ENCODE measurements around the gene ZNF440.
"Not testable (repeated sequence)": the region's sequence is repeated elsewhere in the genome, so short reads cannot be mapped to it uniquely, and the experiment has no call there.

Gene ZNF440

GRCh38 chr19:11828957-11829876 lies 15.1 kb downstream of the ZNF440 start:
- DNase-seq (ENCODE audit: low read depth): not testable (repeated sequence)

GRCh38 chr19:11832253-11832912 lies 18.3 kb downstream of the ZNF440 start:
- DNase-seq (ENCODE audit: low read depth): no peak

GRCh38 chr19:11833541-11833940 lies 19.5 kb downstream of the ZNF440 start:
- DNase-seq (ENCODE audit: low read depth): no peak

GRCh38 chr19:11835626-11836066 lies 21.6 kb downstream of the ZNF440 start:
- not testable (repeated sequence) for DNase-seq (ENCODE audit: low read depth)

- DNase-seq (ENCODE audit: low read depth): no peak
These were observed 29.6 kb downstream of the ZNF440 start for GRCh38 chr19:11843722-11844121.

- not testable (repeated sequence) for DNase-seq (ENCODE audit: low read depth)
These were observed 33.5 kb downstream of the ZNF440 start for GRCh38 chr19:11847615-11848014.

- no peak for DNase-seq (ENCODE audit: low read depth)
These were observed 34.1 kb downstream of the ZNF440 start for GRCh38 chr19:11848200-11848593.

GRCh38 chr19:11848594-11849469 lies 34.8 kb downstream of the ZNF440 start, which contains the start of gene ZNF439:
Gene ZNF439, plus strand, starts transcription at chr19:11848726. Its CDS starts 142 bp downstream, at chr19:11848868.
- DNase-seq (ENCODE audit: low read depth): peak; percentile 62

GRCh38 chr19:11850289-11850688 lies 36.2 kb downstream of the ZNF440 start:
- DNase-seq (ENCODE audit: low read depth): not testable (repeated sequence)

- DNase-seq (ENCODE audit: low read depth): no peak
These were observed 39.3 kb downstream of the ZNF440 start for GRCh38 chr19:11853358-11853757.

GRCh38 chr19:11856596-11857250 lies 42.6 kb downstream of the ZNF440 start:
- no peak for DNase-seq (ENCODE audit: low read depth)

GRCh38 chr19:11860721-11861120 lies 46.6 kb downstream of the ZNF440 start:
- no peak for DNase-seq (ENCODE audit: low read depth)

- DNase-seq (ENCODE audit: low read depth): no peak
These were observed 47.2 kb downstream of the ZNF440 start for GRCh38 chr19:11861301-11861700.

- DNase-seq (ENCODE audit: low read depth): not testable (repeated sequence)
These were observed 53.7 kb downstream of the ZNF440 start for GRCh38 chr19:11867766-11868165.

- no peak for DNase-seq (ENCODE audit: low read depth)
These were observed 54.1 kb downstream of the ZNF440 start for GRCh38 chr19:11868188-11868587.

- DNase-seq (ENCODE audit: low read depth): no peak
These were observed 58.6 kb downstream of the ZNF440 start for GRCh38 chr19:11872624-11873023.

GRCh38 chr19:11873762-11874161 lies 59.7 kb downstream of the ZNF440 start:
- no peak for DNase-seq (ENCODE audit: low read depth)

- DNase-seq (ENCODE audit: low read depth): not testable (repeated sequence)
These were observed 65.7 kb downstream of the ZNF440 start for GRCh38 chr19:11879687-11880266.

- DNase-seq (ENCODE audit: low read depth): no peak
These were observed 66.5 kb downstream of the ZNF440 start for GRCh38 chr19:11880598-11880997.

- DNase-seq (ENCODE audit: low read depth): no peak
These were observed 67.2 kb downstream of the ZNF440 start for GRCh38 chr19:11881151-11881800.

GRCh38 chr19:11882606-11883005 lies 68.5 kb downstream of the ZNF440 start:
- no peak for DNase-seq (ENCODE audit: low read depth)
